ENCODE data around the gene TFF1.
A peak's percentile ranks its signal among the peaks of the same experiment; 100 is the strongest.

Gene TFF1

DNA sequence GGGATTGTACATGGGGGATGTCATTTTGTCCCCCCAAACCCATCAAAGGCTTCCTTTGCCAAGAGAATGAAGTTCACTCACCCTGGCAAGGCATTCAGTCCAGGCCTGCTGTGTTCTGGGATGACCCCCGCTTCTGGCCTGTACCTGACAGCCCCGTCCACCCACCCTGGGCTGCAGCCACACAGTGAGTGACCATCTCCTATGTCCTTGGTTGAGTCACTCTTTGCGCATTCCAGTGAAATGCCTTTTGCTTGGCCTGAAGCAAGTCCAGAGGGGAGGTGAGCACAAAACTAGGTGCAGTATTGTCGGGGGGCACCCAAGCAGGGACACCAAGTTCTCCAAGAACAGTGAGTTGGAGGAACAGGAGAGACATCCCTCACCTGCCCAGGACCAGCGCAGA is 19.3 kb upstream of the TFF1 start:
- no peaks in the 10 kb centered on the region for H3K4me1 ChIP-seq (ENCODE audit: control insufficient read depth, insufficient read depth, low read length)
- no peaks in the 10 kb centered on the region for H3K36me3 ChIP-seq (ENCODE audit: control insufficient read depth in 2 of 2, insufficient read depth in 1 of 2, low read length in 2 of 2)
- H3K4me3 ChIP-seq (ENCODE audit: low read depth, low read length): no peak overlapping the region
- ChIA-PET POLR2A (interaction anchor here (0.6 kb wide), 1 partner anchor 593 kb away, joined by 4 read pairs; no protein-coding TSS in a partner anchor), CTCF (no interaction called here)
- no peaks in the 10 kb centered on the region for H3K9me3 ChIP-seq (ENCODE audit: control insufficient read depth, insufficient read depth, low read depth, low read length)
- no peak overlapping the region for H3K27ac ChIP-seq (ENCODE audit: extremely low read depth, low read depth, low read length)
- TF ChIP-seq GLIS2 (tag by site-specific recombination; IDR thresholded peaks at IDR 0.05) (no peak), ZNF585B (tag by site-specific recombination; IDR thresholded peaks at IDR 0.05) (peak; percentile 53; the same call in 1 of the 2 replicates)

DNA sequence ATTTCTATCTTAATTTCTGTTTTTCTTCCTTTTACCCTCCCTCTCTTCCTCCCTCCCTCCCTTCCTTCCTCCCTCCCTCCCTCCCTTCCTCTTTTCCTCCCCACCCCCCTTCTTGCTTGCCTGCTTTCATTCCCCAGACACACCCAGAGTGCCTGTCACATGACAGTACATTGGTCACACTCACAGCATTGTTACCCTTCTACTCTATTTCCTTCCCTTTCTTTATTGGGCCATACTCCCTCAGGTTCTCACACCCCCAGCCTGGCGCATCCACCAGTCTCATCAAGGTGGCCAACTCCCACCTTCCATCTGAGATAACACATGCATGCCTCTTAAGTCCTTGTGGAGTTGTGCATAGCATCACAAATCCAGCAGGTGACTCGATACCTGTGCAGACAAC is 18.7 kb upstream of the TFF1 start:
- Histone ChIP-seq H3K27ac (ENCODE audit: extremely low read depth, low read depth, low read length) (no peak overlapping the region), H3K4me3 (ENCODE audit: low read depth, low read length) (no peak overlapping the region), H3K36me3 (ENCODE audit: control insufficient read depth in 2 of 2, insufficient read depth in 1 of 2, low read length in 2 of 2) (no peaks in the 10 kb centered on the region), H3K9me3 (ENCODE audit: control insufficient read depth, insufficient read depth, low read depth, low read length) (no peaks in the 10 kb centered on the region), H3K4me1 (ENCODE audit: control insufficient read depth, insufficient read depth, low read length) (no peaks in the 10 kb centered on the region)
- TF ChIP-seq, protein P1, sequence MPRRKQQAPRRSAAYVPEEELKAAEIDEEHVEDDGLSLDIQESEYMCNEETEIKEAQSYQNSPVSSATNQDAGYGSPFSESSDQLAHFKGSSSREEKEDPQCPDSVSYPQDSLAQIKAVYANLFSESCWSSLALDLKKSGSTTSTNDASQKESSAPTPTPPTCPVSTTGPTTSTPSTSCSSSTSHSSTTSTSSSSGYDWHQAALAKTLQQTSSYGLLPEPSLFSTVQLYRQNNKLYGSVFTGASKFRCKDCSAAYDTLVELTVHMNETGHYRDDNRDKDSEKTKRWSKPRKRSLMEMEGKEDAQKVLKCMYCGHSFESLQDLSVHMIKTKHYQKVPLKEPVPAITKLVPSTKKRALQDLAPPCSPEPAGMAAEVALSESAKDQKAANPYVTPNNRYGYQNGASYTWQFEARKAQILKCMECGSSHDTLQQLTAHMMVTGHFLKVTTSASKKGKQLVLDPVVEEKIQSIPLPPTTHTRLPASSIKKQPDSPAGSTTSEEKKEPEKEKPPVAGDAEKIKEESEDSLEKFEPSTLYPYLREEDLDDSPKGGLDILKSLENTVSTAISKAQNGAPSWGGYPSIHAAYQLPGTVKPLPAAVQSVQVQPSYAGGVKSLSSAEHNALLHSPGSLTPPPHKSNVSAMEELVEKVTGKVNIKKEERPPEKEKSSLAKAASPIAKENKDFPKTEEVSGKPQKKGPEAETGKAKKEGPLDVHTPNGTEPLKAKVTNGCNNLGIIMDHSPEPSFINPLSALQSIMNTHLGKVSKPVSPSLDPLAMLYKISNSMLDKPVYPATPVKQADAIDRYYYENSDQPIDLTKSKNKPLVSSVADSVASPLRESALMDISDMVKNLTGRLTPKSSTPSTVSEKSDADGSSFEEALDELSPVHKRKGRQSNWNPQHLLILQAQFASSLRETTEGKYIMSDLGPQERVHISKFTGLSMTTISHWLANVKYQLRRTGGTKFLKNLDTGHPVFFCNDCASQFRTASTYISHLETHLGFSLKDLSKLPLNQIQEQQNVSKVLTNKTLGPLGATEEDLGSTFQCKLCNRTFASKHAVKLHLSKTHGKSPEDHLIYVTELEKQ (tag by site-specific recombination; IDR thresholded peaks at IDR 0.05; ENCODE audit: borderline replicate concordance): no peak
- TF ChIP-seq, protein P2, sequence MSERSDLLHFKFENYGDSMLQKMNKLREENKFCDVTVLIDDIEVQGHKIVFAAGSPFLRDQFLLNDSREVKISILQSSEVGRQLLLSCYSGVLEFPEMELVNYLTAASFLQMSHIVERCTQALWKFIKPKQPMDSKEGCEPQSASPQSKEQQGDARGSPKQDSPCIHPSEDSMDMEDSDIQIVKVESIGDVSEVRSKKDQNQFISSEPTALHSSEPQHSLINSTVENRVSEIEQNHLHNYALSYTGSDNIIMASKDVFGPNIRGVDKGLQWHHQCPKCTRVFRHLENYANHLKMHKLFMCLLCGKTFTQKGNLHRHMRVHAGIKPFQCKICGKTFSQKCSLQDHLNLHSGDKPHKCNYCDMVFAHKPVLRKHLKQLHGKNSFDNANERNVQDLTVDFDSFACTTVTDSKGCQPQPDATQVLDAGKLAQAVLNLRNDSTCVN (tag by site-specific recombination; optimal IDR thresholded peaks at IDR 0.05): no peak
- no peak for TF ChIP-seq GLIS2 (tag by site-specific recombination; IDR thresholded peaks at IDR 0.05)
- TF ChIP-seq ZNF658 (tag by site-specific recombination; IDR thresholded peaks at IDR 0.05): no peak
- TF ChIP-seq SP3 (tag by site-specific recombination; IDR thresholded peaks at IDR 0.05): no peak
- TF ChIP-seq, protein P3, sequence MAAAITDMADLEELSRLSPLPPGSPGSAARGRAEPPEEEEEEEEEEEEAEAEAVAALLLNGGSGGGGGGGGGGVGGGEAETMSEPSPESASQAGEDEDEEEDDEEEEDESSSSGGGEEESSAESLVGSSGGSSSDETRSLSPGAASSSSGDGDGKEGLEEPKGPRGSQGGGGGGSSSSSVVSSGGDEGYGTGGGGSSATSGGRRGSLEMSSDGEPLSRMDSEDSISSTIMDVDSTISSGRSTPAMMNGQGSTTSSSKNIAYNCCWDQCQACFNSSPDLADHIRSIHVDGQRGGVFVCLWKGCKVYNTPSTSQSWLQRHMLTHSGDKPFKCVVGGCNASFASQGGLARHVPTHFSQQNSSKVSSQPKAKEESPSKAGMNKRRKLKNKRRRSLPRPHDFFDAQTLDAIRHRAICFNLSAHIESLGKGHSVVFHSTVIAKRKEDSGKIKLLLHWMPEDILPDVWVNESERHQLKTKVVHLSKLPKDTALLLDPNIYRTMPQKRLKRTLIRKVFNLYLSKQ (tag by site-specific recombination; IDR thresholded peaks at IDR 0.05; ENCODE audit: borderline replicate concordance): no peak
- no peak for TF ChIP-seq ZNF555 (tag by site-specific recombination; conservative IDR thresholded peaks at IDR 0.05)
- no peak for TF ChIP-seq ZNF654 (tag by site-specific recombination; IDR thresholded peaks at IDR 0.05; ENCODE audit: low read depth)
- POLR2A ChIA-PET: no interaction called here
- CTCF ChIA-PET: no interaction called here

DNA sequence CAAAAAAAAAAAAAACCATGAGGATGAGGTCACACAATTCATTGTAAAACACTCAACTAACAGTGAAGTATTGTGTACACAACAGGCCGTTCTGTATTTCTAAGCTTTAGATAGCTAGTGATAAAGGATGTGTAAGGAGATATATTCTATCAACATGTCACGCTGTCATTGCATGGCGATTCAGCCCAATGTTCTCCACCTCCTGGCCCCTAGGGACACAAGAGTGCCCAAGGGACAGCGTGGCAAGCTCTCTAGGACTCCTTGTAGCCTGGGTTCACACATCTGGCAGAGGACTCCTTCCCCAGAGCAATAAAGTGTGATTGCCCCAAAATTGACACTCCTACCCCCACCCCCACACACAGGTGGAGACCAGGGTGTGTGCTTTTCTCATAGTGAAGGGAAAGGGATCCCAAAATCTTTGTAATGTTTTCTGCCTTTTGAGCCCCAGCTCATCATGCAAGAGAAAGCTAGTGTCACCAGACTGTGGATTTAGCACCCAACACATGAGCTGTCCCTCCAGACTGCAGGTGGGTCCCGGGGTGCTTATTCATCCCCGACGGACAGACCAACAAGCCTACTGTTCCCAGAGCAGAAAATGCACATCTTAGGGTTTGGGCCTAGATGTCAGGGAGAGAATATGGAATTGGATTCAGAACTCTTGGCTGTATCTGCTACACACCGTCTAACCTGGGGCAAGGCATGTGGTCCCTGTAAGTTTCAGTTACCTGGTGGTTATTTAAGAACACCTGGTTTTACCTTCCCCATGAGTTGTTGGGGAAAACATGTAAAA is 18.0 kb upstream of the TFF1 start:
- Histone ChIP-seq H3K36me3 (ENCODE audit: control insufficient read depth in 2 of 2, insufficient read depth in 1 of 2, low read length in 2 of 2) (no peaks in the 10 kb centered on the region), H3K4me3 (ENCODE audit: low read depth, low read length) (no peak overlapping the region), H3K27ac (ENCODE audit: extremely low read depth, low read depth, low read length) (no peak overlapping the region), H3K9me3 (ENCODE audit: control insufficient read depth, insufficient read depth, low read depth, low read length) (no peaks in the 10 kb centered on the region), H3K4me1 (ENCODE audit: control insufficient read depth, insufficient read depth, low read length) (no peaks in the 10 kb centered on the region)
- TF ChIP-seq SALL2 (tag by site-specific recombination; IDR thresholded peaks at IDR 0.05; ENCODE audit: borderline replicate concordance): no peak
- no peak for TF ChIP-seq ZNF621 (tag by site-specific recombination; IDR thresholded peaks at IDR 0.05)
- TF ChIP-seq ZBTB17 (tag by site-specific recombination; IDR thresholded peaks at IDR 0.05): no peak
- no peak for TF ChIP-seq SCRT2 (tag by site-specific recombination; IDR thresholded peaks at IDR 0.05)
- ChIA-PET POLR2A (no interaction called here), CTCF (no interaction called here)
